ENCODE results near the gene BRD7. TPM values are rescaled to one million over a fixed set of nuclear protein-coding genes. Genes with fewer than 3 reads are reported as not detected.
A peak's percentile ranks its signal among the peaks of the same experiment; 100 is the strongest.

The BRD7 gene
- total RNA-seq, 1 experiment from 2014 or later, result 40.0 TPM

DNA sequence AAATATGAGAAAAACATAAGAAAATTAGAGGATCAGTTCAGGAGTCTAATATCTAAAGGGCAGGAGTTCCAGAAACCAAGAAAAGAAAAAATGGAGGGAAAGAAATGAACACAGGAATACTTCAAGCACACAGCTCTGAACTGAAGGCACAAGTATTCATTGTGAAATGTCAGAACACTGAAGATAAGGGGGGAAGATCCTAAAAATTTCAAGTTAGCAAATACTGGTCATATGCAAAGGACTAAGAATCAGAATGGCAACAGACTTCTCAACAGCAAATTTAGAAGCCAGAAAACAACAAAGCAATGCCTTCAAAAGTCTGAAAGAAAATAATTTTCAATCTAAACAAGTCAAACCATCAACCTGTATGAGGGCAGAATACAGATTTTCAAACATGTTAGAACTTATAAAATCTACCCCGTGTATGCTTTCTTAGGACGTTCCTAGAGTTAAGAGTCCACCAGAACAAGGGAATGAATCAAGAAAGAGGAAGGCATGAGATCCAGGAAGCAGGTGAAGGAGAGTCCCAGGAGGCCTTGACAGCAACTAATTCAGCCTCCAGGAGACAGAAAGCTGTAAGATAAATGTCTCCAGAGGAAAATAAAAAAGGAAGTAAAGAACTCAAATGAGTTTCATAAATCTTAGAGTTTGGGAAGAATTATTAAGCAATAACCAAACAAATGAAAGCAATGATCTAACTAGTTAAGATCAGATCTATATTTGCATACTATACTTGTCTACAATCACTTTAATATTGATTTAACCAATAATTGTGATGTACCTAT lies 2.8 kb downstream of the BRD7 start:
- no peaks in the 10 kb centered on the region for H3F3A ChIP-seq (ENCODE audit: low read length, unreplicated experiment)
- ChIA-PET POLR2A (ENCODE audit: unreplicated experiment) (no interaction called here), CTCF (no interaction called here)
- DNase-seq, result no peak
- H3K9me2 ChIP-seq (replicated peaks; ENCODE audit: low read length), result no peaks in the 10 kb centered on the region
- no TSS peak for BruUV-seq (replicated peaks)
- intact Hi-C loops (cut with micrococcal nuclease), result loop anchor here (5.0 to 10.0 kb wide), 3 partner anchors 39 to 379 kb away; partner anchors contain the start of genes CNEP1R1 and CYLD
- H3K27ac ChIP-seq (ENCODE audit: low read length), result no peak overlapping the region
- H3K79me2 ChIP-seq (ENCODE audit: low read length), result peaks cover 63% of the 10 kb centered on the region
- H3K4me1 ChIP-seq (ENCODE audit: insufficient read depth, low read length), result peaks cover 17% of the 10 kb centered on the region
- no peak for ATAC-seq
- H3K27me3 ChIP-seq (ENCODE audit: low read length), result no peaks in the 10 kb centered on the region
- peak overlapping the region; percentile 24; the same call in 1 of the 2 replicates for H3K4me3 ChIP-seq (ENCODE audit: low read length)
- H4K20me1 ChIP-seq (ENCODE audit: low read length), result no peaks in the 10 kb centered on the region
- TF ChIP-seq EZH2 (IDR thresholded peaks at IDR 0.05; ENCODE audit: low read length, unreplicated experiment), result no peak
- no peak for TF ChIP-seq EZH2phosphoT487 (IDR thresholded peaks at IDR 0.05; ENCODE audit: borderline replicate concordance, low read length)
- TF ChIP-seq CTCF (conservative IDR thresholded peaks at IDR 0.05; ENCODE audit: low read depth, low read length), result no peak
- no peak overlapping the region for H3K9ac ChIP-seq (ENCODE audit: low read length)
- no peak overlapping the region for H2AFZ ChIP-seq (ENCODE audit: low read length)
- no peaks in the 10 kb centered on the region for H3K9me3 ChIP-seq (ENCODE audit: low read length)
- H3K36me3 ChIP-seq (ENCODE audit: low read depth, low read length), result peaks cover 32% of the 10 kb centered on the region; the same call in 1 of the 2 replicates
- H3K4me2 ChIP-seq (ENCODE audit: low read length), result peak overlapping the region; percentile 96

- BruUV-seq (replicated peaks), result no TSS peak
- POLR2A ChIA-PET (ENCODE audit: unreplicated experiment), result no interaction called here
- CTCF ChIA-PET, result interaction anchor here (0.5 kb wide), 1 partner anchor 201 kb away, joined by 3 read pairs; no protein-coding TSS in a partner anchor
- H3K9me2 ChIP-seq (replicated peaks; ENCODE audit: low read length), result no peaks in the 10 kb centered on the region
- intact Hi-C loops (cut with micrococcal nuclease), result loop anchor here (10.0 kb wide), 2 partner anchors 339 to 381 kb away; partner anchors contain the start of genes CNEP1R1 and CYLD
- H3K36me3 ChIP-seq (ENCODE audit: low read depth, low read length), result peaks cover 36% of the 10 kb centered on the region
- ATAC-seq (no peak), DNase-seq (no peak)
- no peak for TF ChIP-seq CTCF (conservative IDR thresholded peaks at IDR 0.05; ENCODE audit: low read depth, low read length)
- TF ChIP-seq EZH2 (IDR thresholded peaks at IDR 0.05; ENCODE audit: low read length, unreplicated experiment), result no peak
- TF ChIP-seq EZH2phosphoT487 (IDR thresholded peaks at IDR 0.05; ENCODE audit: borderline replicate concordance, low read length), result no peak
- no peaks in the 10 kb centered on the region for H3K9me3 ChIP-seq (ENCODE audit: low read length)
- H3K9ac ChIP-seq (ENCODE audit: low read length), result no peak overlapping the region
- no peak overlapping the region for H2AFZ ChIP-seq (ENCODE audit: low read length)
- no peak overlapping the region for H3K27ac ChIP-seq (ENCODE audit: low read length)
- 0 out of 2 replicates have a peak, but pooled peaks cover 7% of the 10 kb centered on the region for H4K20me1 ChIP-seq (ENCODE audit: low read length)
- H3K27me3 ChIP-seq (ENCODE audit: low read length), result no peaks in the 10 kb centered on the region
- H3K4me2 ChIP-seq (ENCODE audit: low read length), result no peak overlapping the region
- peaks cover 78% of the 10 kb centered on the region for H3K79me2 ChIP-seq (ENCODE audit: low read length)
- H3F3A ChIP-seq (ENCODE audit: low read length, unreplicated experiment), result no peaks in the 10 kb centered on the region
- peaks cover 17% of the 10 kb centered on the region for H3K4me1 ChIP-seq (ENCODE audit: insufficient read depth, low read length)
- no peak overlapping the region for H3K4me3 ChIP-seq (ENCODE audit: low read length)
These were observed 5.1 kb downstream of the BRD7 start for GRCh38 chr16:50363656-50364055.

All from PC-3 (cell line).